ENCODE results near the gene GIPC1. TPM values are rescaled to one million over a fixed set of nuclear protein-coding genes. Genes with fewer than 3 reads are reported as not detected.

The GIPC1 gene
- total and polyA plus RNA-seq, 2 of the 4 experiments (the other 2 are of a cell fraction): 74.2 to 133 TPM

DNA sequence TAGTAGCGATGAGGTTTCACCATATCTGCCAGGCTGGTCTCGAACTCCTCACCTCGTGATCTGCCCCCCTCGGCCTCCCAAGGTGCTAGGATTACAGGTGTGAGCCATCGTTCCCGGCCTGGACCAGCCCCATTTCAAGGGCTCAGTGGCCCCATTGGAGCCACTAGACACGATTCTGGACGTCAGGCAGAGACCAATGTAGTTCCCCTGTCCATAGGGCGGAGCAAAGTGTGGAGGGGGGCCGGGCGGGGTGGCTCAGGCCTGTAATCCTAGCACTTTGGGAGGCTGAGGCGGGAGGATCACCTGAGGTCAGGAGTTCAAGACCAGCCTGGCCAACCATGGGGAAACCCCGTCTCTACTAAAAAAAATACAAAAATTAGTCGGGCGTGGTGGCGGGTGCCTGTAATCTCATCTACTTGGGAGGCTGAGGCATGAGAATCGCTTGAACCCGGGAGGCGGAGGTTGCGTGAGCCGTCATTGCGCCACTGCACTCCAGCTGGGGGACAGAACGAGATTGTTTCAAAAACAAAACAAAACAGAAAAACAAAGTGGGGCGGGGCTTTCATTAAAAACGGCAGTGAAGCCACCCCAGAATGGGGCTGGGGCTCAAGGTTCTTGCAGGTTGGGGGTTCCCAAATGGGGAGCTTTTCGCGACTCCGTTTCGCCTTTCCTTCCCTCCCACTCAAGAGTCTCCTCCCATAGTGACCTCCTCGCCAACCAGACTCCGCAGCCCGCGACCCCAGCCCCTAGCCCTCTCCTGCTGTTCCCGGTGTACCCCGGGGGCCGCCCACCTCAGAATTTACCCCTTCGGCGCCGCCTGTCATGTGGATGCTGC, 32.7 kb upstream of the GIPC1 start:
- Histone ChIP-seq H3K9ac (ENCODE audit: low read depth, low read length) (peak overlapping the region; percentile 19; the same call in 1 of the 2 replicates), H3K14ac (replicated peaks; ENCODE audit: low read depth, low read length) (no peak overlapping the region), H3K4me3 (ENCODE audit: insufficient read depth, low read depth, low read length) (peak overlapping the region; percentile 57), H2BK5ac (ENCODE audit: low read depth, low read length, poor library complexity, severe bottlenecking) (no peak overlapping the region), H3K4me2 (ENCODE audit: low read depth, low read length) (peak overlapping the region; percentile 62), H2BK20ac (ENCODE audit: low read depth, low read length) (no peak overlapping the region), H3K4me1 (ENCODE audit: control insufficient read depth, insufficient read depth, low read length) (peaks cover 2% of the 10 kb centered on the region; the same call in 1 of the 2 replicates), H3K27ac (ENCODE audit: insufficient read depth, low read length) (no peak overlapping the region; the same call in 1 of the 2 replicates), H3K9me3 (ENCODE audit: control insufficient read depth, insufficient read depth, low read length) (no peaks in the 10 kb centered on the region), H4K91ac (ENCODE audit: insufficient read depth, low read depth, low read length) (no peak overlapping the region), H2BK15ac (ENCODE audit: low read depth, low read length) (no peak overlapping the region), H3K9me1 (ENCODE audit: insufficient read depth, low read length) (peaks cover 5% of the 10 kb centered on the region; the same call in 1 of the 2 replicates), H3K18ac (ENCODE audit: low read depth, low read length) (no peak overlapping the region), H2BK120ac (ENCODE audit: low read depth, low read length) (no peak overlapping the region), H3K23ac (ENCODE audit: low read depth, low read length) (no peak overlapping the region), H3K36me3 (ENCODE audit: control insufficient read depth, insufficient read depth, low read length) (no peaks in the 10 kb centered on the region), H4K8ac (ENCODE audit: low read depth in 2 of 2, low read length in 2 of 2) (peak overlapping the region in 1 of 2 experiments; percentile 49; a peak in 1 of 4 replicates), H2AK5ac (ENCODE audit: low read depth, low read length) (no peak overlapping the region), H2AK9ac (replicated peaks; ENCODE audit: low read depth, low read length, poor library complexity) (peak overlapping the region; percentile 18), H2AFZ (replicated peaks; ENCODE audit: low read length, poor library complexity) (peak overlapping the region; percentile 92), H3K27me3 (ENCODE audit: control insufficient read depth, insufficient read depth, low read length) (no peaks in the 10 kb centered on the region), H4K20me1 (ENCODE audit: insufficient read depth, low read length) (peaks cover 3% of the 10 kb centered on the region; the same call in 1 of the 2 replicates), H3K56ac (ENCODE audit: extremely low read depth, insufficient read depth, low read length) (no peak overlapping the region), H3K4ac (ENCODE audit: low read depth, low read length) (no peak overlapping the region), H4K5ac (ENCODE audit: low read depth, low read length) (no peak overlapping the region), H3K79me1 (ENCODE audit: low read depth in 1 of 2, low read length in 2 of 2) (peaks cover 10 to 34% of the 10 kb centered on the region in 2 experiments; a peak in 3 of 4 replicates)
- TF ChIP-seq MXI1 (IDR thresholded peaks at IDR 0.05; ENCODE audit: borderline replicate concordance, low read depth, low read length) (no peak), RAD21 (IDR thresholded peaks at IDR 0.05; ENCODE audit: low read length) (no peak), CEBPB (IDR thresholded peaks at IDR 0.05; ENCODE audit: low read depth, low read length) (0 out of 2 replicates have a peak, but pooled peaks have one; percentile 18), CHD1 (IDR thresholded peaks at IDR 0.05; ENCODE audit: low read depth, low read length) (no peak), POLR2A (IDR thresholded peaks at IDR 0.05; ENCODE audit: low read depth, low read length) (no peak), RFX5 (IDR thresholded peaks at IDR 0.05; ENCODE audit: low read depth, low read length) (no peak)
- TF ChIP-seq, protein P1, sequence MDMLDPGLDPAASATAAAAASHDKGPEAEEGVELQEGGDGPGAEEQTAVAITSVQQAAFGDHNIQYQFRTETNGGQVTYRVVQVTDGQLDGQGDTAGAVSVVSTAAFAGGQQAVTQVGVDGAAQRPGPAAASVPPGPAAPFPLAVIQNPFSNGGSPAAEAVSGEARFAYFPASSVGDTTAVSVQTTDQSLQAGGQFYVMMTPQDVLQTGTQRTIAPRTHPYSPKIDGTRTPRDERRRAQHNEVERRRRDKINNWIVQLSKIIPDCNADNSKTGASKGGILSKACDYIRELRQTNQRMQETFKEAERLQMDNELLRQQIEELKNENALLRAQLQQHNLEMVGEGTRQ (IDR thresholded peaks at IDR 0.05; ENCODE audit: low read depth, low read length): no peak
- TF ChIP-seq, protein P2, sequence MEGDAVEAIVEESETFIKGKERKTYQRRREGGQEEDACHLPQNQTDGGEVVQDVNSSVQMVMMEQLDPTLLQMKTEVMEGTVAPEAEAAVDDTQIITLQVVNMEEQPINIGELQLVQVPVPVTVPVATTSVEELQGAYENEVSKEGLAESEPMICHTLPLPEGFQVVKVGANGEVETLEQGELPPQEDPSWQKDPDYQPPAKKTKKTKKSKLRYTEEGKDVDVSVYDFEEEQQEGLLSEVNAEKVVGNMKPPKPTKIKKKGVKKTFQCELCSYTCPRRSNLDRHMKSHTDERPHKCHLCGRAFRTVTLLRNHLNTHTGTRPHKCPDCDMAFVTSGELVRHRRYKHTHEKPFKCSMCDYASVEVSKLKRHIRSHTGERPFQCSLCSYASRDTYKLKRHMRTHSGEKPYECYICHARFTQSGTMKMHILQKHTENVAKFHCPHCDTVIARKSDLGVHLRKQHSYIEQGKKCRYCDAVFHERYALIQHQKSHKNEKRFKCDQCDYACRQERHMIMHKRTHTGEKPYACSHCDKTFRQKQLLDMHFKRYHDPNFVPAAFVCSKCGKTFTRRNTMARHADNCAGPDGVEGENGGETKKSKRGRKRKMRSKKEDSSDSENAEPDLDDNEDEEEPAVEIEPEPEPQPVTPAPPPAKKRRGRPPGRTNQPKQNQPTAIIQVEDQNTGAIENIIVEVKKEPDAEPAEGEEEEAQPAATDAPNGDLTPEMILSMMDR (conservative IDR thresholded peaks at IDR 0.05; ENCODE audit: low read depth, low read length): no peak
- ChIA-PET CTCF (no interaction called here), POLR2A (ENCODE audit: unreplicated experiment) (no interaction called here)
- DNase-seq (no peak), ATAC-seq (ENCODE audit: low read depth) (no peak)
- in situ Hi-C loops (cut with MboI; ENCODE audit: low sequenced_read_pairs) (no loop called here), dilution Hi-C loops (cut with HindIII; ENCODE audit: low sequenced_read_pairs, unreplicated experiment) (no loop called here), intact Hi-C loops (cut with micrococcal nuclease) (no loop called here)
- WGBS, 2 experiments (ENCODE audit: extremely low coverage in 2 of 2, insufficient read length in 1 of 2): 70% methylated on average over 20 of the region's 39 CpGs; no CpG with 5 or more reads in 1 of the 2 experiments
- no TSS peak for BruUV-seq (replicated peaks)
